ENCODE data around the gene FBXW2. TPM values are rescaled to one million over a fixed set of nuclear protein-coding genes. Genes with fewer than 3 reads are reported as not detected.
"Not testable (repeated sequence)": the region's sequence is repeated elsewhere in the genome, so short reads cannot be mapped to it uniquely, and the experiment has no call there.

FBXW2 gene
- polyA plus RNA-seq, 1 donor from 2014 or later: 27.3 TPM

DNA sequence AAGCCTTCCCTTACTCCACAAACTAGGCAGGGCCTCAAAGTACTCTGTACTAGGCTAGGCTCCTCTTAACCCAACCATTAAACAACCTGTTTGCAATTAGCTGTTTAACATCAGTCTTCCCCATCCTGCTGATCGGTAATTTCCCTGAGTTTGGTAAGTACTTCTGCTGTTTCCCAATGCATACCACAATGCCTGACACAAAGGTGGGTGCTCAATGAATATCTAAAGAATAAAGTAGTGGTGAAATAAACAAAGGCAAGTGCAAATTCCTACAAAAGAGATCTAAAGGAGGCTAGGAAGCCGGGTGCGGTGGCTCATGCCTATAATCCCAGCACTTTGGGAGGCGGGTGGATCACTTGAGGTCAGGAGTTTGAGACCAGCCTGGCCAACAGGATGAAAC, 25.0 kb downstream of the FBXW2 start:
- H3K27ac Mint-ChIP-seq: no peak overlapping the region
- H3K27me3 Mint-ChIP-seq: no peaks in the 10 kb centered on the region
- H3K4me1 Mint-ChIP-seq: peaks cover 0 to 3% (median 0%) of the 10 kb centered on the region in 3 donors
- no peak overlapping the region for H3K4me3 Mint-ChIP-seq
- H3K9me3 Mint-ChIP-seq: no peaks in the 10 kb centered on the region
- H3K36me3 Mint-ChIP-seq: peaks cover 7% of the 10 kb centered on the region

- Mint-ChIP-seq H3K27me3 (no peaks in the 10 kb centered on the region), H3K4me1 (peaks cover 0 to 4% (median 2%) of the 10 kb centered on the region in 3 donors), H3K36me3 (peaks cover 7% of the 10 kb centered on the region), H3K9me3 (no peaks in the 10 kb centered on the region), H3K27ac (no peak overlapping the region), H3K4me3 (no peak overlapping the region)
These were observed 25.8 kb downstream of the FBXW2 start for GRCh38 chr9:120767451-120767850.

DNA sequence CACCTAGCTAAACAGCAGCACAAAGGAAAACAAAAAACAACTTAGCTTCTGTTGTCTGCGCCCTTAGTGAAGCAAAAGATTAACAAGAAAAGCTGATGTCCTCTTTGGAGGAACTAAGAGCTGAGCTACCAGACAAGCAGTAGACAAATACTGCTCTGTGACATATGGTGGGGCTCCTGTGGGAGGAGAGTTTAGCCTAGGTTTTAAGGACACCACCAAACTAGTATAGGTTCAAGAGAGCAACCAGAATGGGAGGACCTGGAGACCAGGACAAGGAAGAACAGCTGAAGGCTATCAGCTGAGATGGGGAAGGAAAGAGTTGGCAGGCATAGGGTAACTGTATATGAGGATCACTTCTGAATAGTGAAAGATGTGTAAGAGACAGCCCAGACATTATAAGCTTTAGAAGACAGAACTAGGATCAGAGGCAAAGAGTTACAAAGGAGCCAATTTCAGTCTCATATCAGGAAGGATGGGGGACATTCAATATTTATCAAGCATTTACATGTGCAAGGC, 27.2 kb downstream of the FBXW2 start:
- Mint-ChIP-seq H3K4me1 (peaks cover 0 to 4% (median 3%) of the 10 kb centered on the region in 3 donors), H3K27ac (no peak overlapping the region), H3K27me3 (no peaks in the 10 kb centered on the region), H3K9me3 (no peaks in the 10 kb centered on the region), H3K4me3 (peak overlapping the region in 1 of 4 donors; percentile 2), H3K36me3 (peaks cover 7% of the 10 kb centered on the region)

GRCh38 chr9:120764476-120764875, 28.7 kb downstream of the FBXW2 start:
- no peaks in the 10 kb centered on the region for H3K27me3 Mint-ChIP-seq
- H3K36me3 Mint-ChIP-seq: peaks cover 6% of the 10 kb centered on the region

GRCh38 chr9:120761006-120761405, 32.2 kb downstream of the FBXW2 start:
- Mint-ChIP-seq H3K27me3 (no peaks in the 10 kb centered on the region), H3K4me3 (no peak overlapping the region), H3K27ac (no peak overlapping the region), H3K36me3 (peaks cover 2% of the 10 kb centered on the region), H3K9me3 (no peaks in the 10 kb centered on the region), H3K4me1 (peaks cover 8 to 17% (median 16%) of the 10 kb centered on the region in 3 donors)

More at GRCh38 chr9:120764476-120764875, 28.7 kb downstream of the FBXW2 start:
- no peak overlapping the region for H3K27ac Mint-ChIP-seq
- no peaks in the 10 kb centered on the region for H3K9me3 Mint-ChIP-seq
- peak overlapping the region in 1 of 4 donors; percentile 30 for H3K4me3 Mint-ChIP-seq
- H3K4me1 Mint-ChIP-seq: peaks cover 0 to 4% (median 3%) of the 10 kb centered on the region in 3 donors

GRCh38 chr9:120759755-120760400, 33.3 kb downstream of the FBXW2 start:
- no peaks in the 10 kb centered on the region for H3K27me3 Mint-ChIP-seq
- no peaks in the 10 kb centered on the region for H3K9me3 Mint-ChIP-seq
- no peaks in the 10 kb centered on the region for H3K36me3 Mint-ChIP-seq
- H3K4me3 Mint-ChIP-seq: no peak overlapping the region
- no peak overlapping the region for H3K27ac Mint-ChIP-seq
- H3K4me1 Mint-ChIP-seq: peaks cover 8 to 17% (median 16%) of the 10 kb centered on the region in 3 donors

GRCh38 chr9:120758544-120758943, 34.7 kb downstream of the FBXW2 start:
- H3K4me1 Mint-ChIP-seq: peaks cover 8 to 17% (median 16%) of the 10 kb centered on the region in 3 donors
- H3K4me3 Mint-ChIP-seq: no peak overlapping the region
- H3K27ac Mint-ChIP-seq: no peak overlapping the region
- no peaks in the 10 kb centered on the region for H3K36me3 Mint-ChIP-seq
- H3K27me3 Mint-ChIP-seq: no peaks in the 10 kb centered on the region
- H3K9me3 Mint-ChIP-seq: no peaks in the 10 kb centered on the region

DNA sequence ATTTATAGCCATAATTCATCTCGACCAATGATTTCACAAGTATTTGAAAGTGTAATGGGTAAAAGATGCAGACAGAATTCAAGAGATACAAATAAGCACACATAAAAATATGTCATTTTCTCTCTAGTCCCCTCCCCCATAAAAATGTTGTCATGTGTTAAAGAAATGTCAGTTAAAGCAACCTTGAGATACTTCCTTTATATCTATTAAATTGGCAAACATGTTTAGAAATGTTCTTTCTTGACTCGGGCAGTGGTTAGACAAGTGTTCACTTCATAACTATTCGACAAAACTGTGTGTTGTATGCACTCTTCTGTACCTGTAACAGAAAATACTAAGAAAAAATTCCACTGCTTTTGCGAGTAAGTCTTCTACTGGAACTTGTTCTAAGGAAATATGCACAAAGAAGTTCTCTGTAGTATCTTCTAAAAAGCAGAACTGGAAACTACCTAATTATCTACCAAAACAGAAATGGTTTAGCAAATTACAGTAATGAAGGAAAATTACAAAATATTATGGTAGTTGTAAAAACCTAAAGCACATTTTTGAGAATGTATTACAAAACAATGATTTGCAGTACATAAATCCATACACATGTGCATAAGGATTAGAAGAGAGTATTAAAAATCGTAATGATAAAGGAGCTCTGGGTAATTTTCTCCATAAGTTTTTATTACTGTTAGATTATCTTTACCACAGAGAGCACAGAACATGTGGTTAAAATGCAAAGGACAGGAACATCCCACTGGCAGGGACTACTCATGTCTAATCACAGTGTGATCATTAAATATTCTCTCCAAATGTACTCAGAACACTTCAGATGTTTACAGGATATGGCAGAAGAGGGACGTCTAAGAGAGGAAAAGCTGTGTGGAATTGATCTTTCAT, 35.9 kb downstream of the FBXW2 start:
- peaks cover 8 to 15% (median 12%) of the 10 kb centered on the region in 3 donors for H3K4me1 Mint-ChIP-seq
- no peaks in the 10 kb centered on the region for H3K27me3 Mint-ChIP-seq
- peaks cover 2% of the 10 kb centered on the region for H3K36me3 Mint-ChIP-seq
- peak overlapping the region in 2 of 3 donors; percentile 35 to 36 for H3K27ac Mint-ChIP-seq
- peak overlapping the region in 2 of 4 donors; percentile 63 to 86 for H3K4me3 Mint-ChIP-seq
- H3K9me3 Mint-ChIP-seq: no peaks in the 10 kb centered on the region

- Mint-ChIP-seq H3K9me3 (no peaks in the 10 kb centered on the region), H3K36me3 (peaks cover 2% of the 10 kb centered on the region), H3K27ac (no peak overlapping the region), H3K4me1 (peaks cover 8 to 14% (median 12%) of the 10 kb centered on the region in 3 donors), H3K4me3 (peak overlapping the region in 1 of 4 donors; percentile 86), H3K27me3 (no peaks in the 10 kb centered on the region)
These were observed 36.7 kb downstream of the FBXW2 start for GRCh38 chr9:120756531-120756930.

GRCh38 chr9:120755810-120756434, 37.3 kb downstream of the FBXW2 start:
- H3K4me3 Mint-ChIP-seq: no peak overlapping the region
- no peak overlapping the region for H3K27ac Mint-ChIP-seq
- no peaks in the 10 kb centered on the region for H3K9me3 Mint-ChIP-seq
- peaks cover 2% of the 10 kb centered on the region for H3K36me3 Mint-ChIP-seq
- H3K4me1 Mint-ChIP-seq: peaks cover 8 to 14% (median 12%) of the 10 kb centered on the region in 3 donors
- no peaks in the 10 kb centered on the region for H3K27me3 Mint-ChIP-seq

DNA sequence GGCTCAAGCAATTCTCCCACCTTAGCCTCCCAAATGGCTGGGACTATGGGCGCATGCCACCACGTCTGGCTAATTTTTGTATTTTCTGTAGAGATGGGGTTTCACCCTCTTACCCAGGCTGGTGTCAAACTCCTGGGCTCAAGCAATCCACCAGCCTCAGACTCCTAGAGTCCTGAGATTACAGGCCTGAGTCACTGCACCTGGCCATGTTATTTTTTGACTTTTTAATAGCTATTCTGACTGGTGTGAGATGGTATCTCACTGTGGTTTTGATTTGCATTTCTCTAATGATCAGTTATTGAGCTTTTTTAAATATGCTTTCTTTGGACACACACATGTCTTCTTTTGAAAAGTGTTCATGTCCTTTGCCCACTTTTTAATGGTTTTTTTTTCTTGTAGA, 38.2 kb downstream of the FBXW2 start:
- Mint-ChIP-seq H3K36me3 (peaks cover 2% of the 10 kb centered on the region), H3K4me3 (no peak overlapping the region), H3K27ac (peak overlapping the region in 1 of 3 donors; percentile 52), H3K4me1 (peaks cover 8 to 14% (median 12%) of the 10 kb centered on the region in 3 donors), H3K27me3 (no peaks in the 10 kb centered on the region), H3K9me3 (no peaks in the 10 kb centered on the region)

- Mint-ChIP-seq H3K27ac (no peak overlapping the region), H3K9me3 (no peaks in the 10 kb centered on the region), H3K36me3 (peaks cover 2% of the 10 kb centered on the region), H3K4me3 (no peak overlapping the region), H3K4me1 (no peaks in the 10 kb centered on the region), H3K27me3 (no peaks in the 10 kb centered on the region)
These were observed 42.8 kb downstream of the FBXW2 start for GRCh38 chr9:120750421-120750820.

- H3K4me3 Mint-ChIP-seq, H3K27me3 Mint-ChIP-seq, H3K27ac Mint-ChIP-seq, H3K9me3 Mint-ChIP-seq, H3K36me3 Mint-ChIP-seq, H3K4me1 Mint-ChIP-seq: not testable (repeated sequence)
These were observed 46.9 kb downstream of the FBXW2 start for GRCh38 chr9:120746366-120746765.

- peak overlapping the region in 1 of 3 donors; percentile 35 for H3K27ac Mint-ChIP-seq
- H3K27me3 Mint-ChIP-seq: no peaks in the 10 kb centered on the region
- peaks cover 3% of the 10 kb centered on the region for H3K36me3 Mint-ChIP-seq
- no peaks in the 10 kb centered on the region for H3K9me3 Mint-ChIP-seq
- peaks cover 0 to 1% (median 0%) of the 10 kb centered on the region in 3 donors for H3K4me1 Mint-ChIP-seq
- H3K4me3 Mint-ChIP-seq: no peak overlapping the region
These were observed 47.9 kb downstream of the FBXW2 start for GRCh38 chr9:120745278-120745677.

- peaks cover 3% of the 10 kb centered on the region for H3K36me3 Mint-ChIP-seq
- H3K27me3 Mint-ChIP-seq: no peaks in the 10 kb centered on the region
- H3K9me3 Mint-ChIP-seq: no peaks in the 10 kb centered on the region
- peaks cover 0 to 1% (median 0%) of the 10 kb centered on the region in 3 donors for H3K4me1 Mint-ChIP-seq
- no peak overlapping the region for H3K27ac Mint-ChIP-seq
- no peak overlapping the region for H3K4me3 Mint-ChIP-seq
These were observed 50.2 kb downstream of the FBXW2 start for GRCh38 chr9:120742951-120743416.

Measured in IgD-negative memory B cell (primary cell).